Activated T-helper 9 cell treated with anti-CD3 and anti-CD28 coated beads, Interleukin-2, amount 50 U/mL, for 16 hours (primary cell): ENCODE measurements around the gene CFAP251.

Experiments used
- DNase-seq: peaks from one replicate; pipeline ENCODE4 v3.0.0-alpha.2; 2020; ENCODE audit warnings: low read depth

CFAP251 gene

DNA sequence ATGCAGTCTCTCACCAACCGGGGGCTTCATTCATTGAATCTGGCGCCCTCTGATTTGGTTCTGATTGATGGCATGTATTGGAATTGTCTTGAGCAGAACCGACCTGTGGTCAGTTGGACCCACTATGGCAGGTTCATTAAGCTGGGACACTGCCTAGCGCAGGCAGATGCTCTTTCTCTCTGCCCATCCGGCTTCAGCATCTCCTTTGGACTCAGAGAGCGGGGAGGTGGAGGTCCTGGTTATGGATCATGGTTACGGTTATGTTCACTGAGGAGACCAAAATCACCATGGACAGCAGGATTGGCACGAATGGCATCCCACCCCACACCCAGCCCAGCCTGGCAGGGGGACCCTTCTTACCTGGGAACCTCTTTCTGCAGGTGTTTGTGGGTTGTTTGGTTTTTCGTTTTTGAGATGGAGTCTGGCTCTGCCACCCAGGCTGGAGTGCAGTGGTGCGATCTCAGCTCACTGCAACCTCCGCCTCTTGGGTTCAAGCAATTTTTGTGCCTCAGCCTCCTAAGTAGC is 86.9 kb downstream of the CFAP251 start:
- DNase-seq: no peak

DNA sequence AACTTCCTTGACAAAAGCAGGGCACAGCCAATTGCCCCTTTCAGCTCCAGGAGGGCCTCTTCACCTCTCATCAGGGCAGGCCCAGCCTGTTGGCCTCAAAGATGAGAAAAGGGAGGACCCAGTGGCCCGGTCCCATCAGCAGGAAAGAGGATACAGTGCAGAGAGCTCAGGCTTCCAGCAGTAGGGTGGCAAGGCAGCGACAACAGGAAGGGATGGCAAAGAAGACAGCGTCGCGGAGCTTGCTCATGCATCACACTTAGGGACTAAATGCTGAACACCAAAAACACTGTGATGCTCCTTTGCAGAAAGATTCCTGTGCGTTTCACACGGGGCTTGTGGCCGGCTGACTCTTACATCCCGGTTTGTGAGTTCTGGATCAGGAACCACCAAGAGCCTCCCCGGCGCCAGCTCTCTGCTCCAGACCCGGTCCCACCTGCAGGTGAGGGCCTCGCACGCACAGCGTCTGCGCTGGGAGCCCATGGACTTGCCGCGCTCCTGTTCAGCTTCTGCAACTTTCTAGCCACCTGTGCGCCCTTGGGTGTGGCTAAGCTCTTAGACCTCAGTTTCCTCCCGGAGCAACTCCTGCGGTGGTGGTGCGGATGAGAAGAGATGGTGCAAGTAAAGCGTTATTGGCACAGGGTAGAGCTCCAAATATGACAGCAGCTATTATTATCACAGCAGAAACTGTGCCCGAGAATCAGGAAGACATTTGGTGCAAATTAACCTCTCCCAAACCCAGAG is 88.0 kb downstream of the CFAP251 start:
- no peak for DNase-seq

DNA sequence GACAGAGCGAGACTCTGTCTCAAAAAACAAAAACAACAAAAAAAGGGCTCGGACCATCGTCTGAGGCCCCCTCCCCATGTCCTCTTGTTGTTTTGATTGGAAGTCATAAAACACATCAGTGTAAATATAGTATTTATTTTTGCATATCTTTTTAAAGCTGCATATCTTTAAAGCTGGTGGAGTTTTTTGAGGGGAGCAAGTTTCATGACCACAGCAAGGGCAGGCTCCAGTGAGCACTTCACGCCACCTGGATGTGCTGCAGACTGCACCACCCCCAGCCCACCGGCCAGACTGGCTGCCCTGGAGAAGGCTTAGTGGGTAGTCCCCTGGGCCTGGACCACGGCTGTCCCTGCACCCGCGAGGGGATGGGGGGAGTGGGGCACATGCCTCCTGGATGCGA is 91.3 kb downstream of the CFAP251 start:
- DNase-seq: no peak

DNA sequence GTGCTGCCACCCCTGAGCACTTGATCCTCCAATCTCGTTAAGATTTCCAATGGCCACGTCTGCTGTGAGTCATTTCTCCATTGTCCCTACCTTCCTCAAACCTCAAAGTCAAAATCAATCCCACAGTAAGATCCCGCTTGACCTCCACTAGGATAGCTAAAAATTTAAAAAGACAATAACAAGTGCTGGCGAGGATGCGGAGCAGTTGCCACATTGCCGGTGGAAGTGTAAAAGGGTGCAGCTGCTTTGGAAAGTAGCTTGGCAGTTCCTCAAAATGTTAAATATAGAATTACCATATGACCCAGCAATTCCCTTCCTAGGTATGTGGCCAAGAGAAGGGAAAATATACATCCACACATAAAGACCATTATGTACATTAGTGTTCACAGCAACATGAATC is 93.8 kb downstream of the CFAP251 start:
- DNase-seq: no peak

DNA sequence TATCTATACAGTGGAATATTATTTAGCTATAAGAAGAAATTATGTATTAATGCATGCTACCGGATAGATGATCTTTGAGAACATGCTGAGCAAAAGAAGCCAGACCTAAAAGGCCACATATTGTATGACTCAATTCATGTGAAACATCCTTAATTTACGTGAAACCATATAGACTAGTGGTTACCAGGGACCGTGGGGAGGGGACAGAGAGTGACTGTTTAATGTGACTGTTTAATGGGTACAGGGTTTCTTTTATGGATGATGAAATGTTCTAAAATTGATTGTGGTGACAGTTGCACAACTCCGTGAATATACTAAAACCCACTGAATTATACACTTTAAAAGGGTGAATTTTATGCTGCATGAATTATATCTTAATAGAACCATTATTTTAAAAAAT is 94.7 kb downstream of the CFAP251 start:
- no peak for DNase-seq

DNA sequence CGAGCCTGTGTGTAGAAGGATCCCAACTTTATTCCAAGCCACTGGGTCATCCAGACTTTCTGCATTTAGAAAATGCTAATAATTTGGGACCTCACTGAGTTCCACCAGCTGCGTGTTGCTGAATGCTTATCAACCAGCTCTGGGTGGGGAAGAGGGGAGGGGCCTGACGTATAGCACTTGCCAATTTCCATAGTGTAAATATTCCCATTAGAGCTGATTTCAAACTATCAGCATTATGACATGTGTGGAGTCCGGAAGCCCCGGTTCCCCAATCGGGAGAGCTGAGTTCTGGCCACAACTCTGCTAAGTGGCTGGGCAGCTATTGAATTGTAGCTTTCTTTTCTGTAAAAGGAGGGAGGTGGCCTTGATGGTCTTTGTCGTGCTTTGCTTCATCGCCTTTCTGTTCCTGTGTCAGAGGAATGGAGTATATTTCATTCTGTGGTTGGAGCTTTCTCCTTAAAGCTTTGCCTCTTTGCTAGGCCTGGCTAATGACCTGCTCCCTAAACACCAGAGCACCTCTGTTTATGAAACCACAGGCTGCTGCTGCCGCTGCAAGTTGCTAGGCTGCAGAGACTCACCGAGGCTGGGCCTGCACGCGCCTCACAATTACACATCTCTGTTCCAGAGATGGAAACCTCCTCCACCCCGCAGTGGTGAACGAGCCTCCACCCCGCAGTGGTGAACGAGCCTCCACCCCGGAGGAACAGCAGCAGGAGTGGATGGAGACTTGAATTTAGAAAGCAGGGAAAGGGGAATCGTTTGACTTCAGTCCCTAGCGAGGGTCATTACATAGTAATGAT is 95.6 kb downstream of the CFAP251 start:
- DNase-seq: no peak

DNA sequence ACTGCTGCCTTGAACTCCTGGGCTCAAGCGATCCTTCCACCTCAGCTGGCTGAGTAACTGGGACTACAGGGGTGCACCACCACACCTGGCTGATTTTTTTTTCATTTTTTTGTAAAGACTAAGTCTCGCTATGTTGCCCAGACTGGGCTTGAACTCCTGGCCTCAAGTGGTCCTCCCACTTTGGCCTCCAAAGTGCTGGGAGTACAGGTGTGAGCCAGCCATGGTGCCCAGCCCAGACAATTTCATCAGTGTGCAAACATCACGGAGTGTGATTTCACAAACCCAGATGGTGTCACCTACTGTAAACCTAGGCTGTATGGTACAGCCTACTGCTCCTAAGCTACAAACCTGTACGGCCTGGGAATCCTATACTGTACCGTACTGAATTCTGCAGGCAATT is 96.4 kb downstream of the CFAP251 start:
- DNase-seq: no peak

DNA sequence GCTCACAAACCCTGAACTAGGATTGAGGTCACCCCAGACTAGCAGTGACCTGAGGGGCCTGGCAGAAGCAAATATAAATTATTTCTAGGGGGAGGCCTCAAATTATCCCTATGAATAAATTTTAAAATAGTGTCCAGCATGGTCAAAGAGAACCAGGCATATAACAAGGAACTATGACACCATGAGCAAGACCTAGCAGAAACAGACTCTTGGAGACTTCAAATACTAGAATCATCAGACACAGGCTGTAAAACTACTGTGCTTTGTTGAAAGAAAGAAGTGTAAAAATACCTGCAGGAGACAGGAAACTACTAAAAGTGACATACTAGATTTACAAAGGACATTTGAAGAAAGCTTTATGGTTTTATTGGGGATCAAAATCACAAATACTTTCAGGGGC is 100.1 kb downstream of the CFAP251 start:
- DNase-seq: no peak

DNA sequence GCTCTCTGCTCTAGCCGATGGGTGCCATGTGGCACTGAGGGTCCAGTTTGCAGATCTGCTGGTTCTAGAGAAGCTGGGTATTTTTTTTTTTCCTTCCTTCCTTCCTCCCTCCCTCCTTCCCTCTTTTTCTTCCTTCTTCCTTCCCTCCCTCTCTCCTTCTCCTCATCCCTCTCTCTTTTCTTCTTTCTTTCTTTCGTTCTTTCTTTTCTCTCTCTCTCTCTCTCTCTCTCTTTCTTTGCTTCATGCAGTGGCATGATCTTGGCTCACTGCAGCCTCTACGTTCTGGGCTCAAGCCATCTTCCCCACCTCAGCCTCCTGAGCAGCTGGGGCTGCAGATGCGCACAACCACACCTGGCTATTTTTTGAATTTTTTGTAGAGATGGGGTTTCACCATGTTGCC is 100.5 kb downstream of the CFAP251 start:
- no peak for DNase-seq

DNA sequence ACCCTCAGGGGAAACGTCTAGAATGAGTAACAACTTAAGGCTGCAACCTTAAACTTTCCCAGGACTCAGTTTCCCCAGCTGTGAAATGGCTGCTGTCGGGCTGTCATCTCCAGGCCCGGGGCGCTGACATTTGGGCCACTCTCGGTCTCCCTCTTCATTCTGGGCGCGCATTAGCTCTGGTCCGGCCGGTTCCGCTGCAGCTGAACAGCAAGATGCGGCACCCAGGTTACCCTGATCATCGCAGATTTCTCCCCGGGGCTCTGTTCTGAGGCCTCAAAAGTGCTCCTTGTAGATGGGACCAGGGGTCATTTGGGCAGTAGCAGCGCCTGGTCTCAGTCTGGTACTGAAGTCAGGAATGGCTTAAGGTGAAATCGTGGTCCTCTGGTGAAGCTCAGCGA is 102.4 kb downstream of the CFAP251 start:
- no peak for DNase-seq

DNA sequence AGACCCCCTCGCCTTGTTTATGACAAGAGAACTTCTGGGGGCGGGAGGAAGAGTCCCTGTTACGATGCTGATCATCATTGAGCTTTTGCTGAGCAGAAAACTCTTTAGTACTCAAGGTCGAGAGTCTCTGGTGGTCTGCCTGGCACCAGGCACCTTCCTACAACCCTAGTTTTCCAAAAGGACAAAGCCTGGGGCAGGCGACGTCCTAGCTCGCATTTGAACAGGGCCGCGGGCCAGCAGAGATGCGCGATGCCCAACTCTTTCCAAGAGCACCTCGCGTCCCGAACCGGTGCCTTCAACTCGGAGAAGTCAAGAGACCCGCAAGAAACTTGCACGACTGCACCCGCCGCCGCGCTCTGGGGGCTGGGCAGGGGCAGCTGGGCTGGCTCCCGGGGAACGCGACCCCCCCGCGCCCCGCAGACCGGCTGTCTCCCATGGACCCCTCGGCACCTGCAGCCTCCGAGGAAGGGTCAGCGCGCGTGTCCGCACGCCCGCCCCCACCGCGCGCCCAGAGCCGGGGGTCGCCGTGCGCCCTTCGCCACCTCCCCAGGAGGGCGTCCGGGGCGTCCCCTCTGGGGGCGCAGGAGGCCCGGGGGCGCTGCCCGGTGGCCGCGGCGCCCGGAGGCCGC is 102.9 kb downstream of the CFAP251 start:
- no peak for DNase-seq

DNA sequence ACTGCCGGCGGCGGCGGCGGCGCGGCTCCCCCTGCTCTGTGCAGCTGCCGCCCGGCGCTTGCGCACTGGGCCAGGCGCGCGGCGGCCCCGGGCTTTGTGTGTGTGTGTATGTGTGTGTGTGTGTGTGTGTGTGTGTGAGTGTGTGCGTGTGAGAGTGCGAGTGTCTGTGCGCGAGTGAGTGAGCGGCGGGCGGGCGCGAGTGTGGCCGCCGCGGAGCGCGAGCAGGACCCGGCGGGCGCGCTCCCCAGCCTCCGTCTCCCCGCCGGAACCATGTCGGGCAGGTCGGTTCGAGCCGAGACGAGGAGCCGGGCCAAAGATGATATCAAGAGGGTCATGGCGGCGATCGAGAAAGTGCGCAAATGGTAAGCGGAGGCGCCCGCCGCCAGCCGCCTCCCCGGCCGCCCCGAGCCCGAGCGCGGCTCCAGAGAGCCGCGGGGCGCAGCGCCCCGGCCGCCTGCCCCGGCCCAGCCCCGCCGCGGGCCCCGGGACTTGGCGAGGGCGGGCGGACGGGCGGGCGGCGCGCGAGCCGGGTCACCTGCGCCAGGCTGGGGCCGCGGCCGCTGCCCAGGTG is 103.5 kb downstream of the CFAP251 start, which contains the start of gene BCL7A:
Gene BCL7A (plus strand): TSS at position 63 of the 571 bp plus-strand sequence. CDS start 208 bp downstream, at position 271.
- peak; percentile 29 for DNase-seq

DNA sequence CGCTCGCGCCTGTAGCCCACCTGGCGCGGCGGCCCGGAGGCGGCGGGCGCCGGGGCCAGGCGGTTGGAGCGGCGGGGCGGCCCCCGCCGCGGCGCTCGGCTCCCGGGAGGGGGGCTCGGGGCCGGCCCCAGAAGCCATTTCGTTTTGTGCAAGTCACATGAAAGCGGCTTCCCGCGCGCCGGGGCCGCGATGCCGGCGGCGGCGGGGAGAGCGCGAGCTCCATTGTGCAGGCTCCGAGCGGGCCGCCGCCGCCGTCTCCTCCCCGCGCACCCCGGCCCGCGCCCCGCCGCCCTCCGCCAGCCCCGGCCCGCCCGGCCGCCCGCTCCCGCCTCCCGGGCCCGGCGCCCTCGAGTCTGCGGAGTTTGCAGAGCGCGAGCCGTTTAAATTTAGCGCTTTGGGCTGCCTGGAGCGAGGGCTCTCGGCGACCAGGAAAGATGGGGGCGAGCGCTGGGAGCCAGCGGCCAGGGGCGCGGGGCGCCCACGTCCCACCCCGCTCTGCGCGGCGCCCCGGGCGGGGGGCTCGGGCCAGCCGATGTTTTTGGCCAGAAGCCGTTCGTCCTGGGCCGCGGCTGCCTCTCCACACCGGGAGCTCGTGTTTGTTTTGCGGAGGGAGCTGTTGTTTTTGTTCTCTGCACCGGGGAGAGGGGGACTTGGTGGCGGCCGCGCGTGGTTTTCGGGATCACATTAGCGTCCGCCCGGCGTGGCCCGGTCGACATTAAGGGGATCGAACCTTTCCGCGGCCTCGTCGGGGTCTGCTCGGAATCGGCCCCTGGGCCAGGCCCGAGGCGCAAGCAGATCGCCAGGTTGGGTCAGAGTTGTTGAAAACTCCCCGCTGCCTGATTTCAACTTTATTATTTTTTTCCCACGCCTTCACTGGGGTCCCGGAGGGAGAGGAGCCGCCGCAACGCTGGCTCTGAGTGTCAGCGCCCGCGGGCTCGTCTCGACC is 104.3 kb downstream of the CFAP251 start:
- no peak for DNase-seq

DNA sequence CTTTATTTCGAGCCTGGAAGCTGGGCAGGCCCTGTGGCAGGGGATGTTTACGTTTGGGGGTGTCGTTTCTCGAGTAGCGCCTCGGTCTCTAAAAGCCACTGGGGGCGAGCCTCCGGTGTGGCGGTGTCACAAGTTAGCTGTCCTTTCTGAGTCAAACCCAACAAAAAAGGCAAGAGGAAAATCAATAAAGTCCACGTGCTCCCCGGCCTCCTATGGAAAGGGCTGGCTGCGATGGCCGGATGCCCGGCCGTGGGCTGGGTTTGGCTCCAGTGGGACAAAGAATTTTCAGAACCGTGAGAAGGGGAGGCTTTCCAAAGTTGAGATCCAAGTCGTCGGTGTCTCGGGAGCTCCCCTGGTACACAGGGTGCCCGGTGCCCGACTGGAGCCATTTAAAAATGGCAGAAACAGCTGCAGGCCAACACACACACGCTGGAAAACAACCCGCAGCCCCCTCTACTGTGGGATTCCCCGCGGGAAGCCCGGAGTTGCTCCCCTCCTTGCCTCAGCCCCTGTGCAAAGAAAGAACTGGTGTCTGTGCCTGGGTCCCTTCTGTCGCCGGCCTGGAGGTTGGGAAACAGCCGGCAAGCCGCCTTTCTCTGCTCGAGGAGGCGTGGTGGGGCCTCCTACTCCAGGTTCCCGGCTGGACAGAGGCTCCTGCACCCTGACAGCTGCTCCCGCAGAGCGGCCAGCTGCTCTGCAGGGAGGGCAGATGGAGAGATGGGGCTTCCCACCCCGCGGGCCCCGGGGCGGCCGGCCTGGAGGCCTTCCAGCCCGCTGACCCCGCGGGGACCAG is 105.1 kb downstream of the CFAP251 start:
- DNase-seq: no peak

DNA sequence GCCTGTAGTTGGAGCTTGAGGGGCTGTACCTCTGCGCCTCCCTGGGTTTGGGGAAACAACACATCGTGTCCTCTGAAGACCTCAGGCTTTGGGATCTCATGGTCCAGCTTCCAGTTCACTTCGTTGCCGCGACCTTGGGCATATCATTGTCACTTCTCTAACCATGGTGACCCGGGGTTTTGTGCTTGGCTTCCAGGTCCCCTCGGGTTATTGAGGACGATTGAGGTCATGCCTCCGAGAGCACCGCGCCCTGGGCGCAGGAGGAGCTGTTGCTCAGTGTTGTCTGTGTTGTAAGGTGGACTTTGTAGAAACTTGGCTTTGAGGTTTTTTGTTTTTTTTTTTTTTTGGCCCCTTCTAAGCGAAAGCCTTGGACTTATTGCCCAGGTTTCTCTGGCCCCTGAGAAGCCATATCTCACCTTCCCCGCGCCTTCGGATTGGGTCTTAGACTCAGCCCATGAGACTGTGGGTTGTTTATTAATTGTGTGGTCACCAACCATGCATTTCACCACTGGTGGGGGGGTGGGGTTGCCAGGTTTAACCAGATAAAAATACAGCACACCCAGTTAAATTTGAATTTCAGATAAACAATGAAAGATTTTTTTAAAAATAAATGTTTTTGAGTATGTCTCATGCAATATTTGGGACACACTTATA is 105.9 kb downstream of the CFAP251 start:
- no peak for DNase-seq

DNA sequence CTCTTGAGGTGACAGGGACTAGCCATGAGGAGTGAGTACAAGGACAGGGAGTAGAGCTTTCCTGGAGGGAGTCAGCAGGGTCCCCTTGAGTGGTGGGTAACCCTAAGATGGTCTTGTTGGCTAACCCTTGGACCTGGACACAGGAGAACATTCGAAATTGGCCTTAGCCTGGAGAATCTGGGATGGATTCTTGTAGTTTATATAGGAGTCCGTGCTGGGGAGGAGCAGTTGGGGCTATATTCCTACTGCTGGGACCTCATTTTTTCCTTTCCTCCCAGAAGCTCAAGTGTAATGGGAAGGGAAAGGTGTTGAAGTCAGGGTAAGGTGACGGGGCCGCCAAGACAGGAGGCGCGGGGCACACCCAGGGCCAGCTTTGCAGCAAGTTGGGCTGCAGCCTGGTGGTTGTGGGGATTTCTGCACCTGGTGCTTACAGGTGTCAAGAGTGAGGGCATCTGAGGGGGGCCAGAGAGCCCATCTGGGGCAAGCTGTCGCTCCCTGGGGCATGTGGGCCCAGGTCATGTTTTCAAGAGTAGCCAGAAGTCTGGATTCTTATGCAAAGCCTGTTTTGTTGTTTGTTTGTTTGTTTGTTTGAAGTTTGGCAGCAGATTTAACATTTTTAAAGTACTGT is 108.4 kb downstream of the CFAP251 start:
- DNase-seq: no peak

DNA sequence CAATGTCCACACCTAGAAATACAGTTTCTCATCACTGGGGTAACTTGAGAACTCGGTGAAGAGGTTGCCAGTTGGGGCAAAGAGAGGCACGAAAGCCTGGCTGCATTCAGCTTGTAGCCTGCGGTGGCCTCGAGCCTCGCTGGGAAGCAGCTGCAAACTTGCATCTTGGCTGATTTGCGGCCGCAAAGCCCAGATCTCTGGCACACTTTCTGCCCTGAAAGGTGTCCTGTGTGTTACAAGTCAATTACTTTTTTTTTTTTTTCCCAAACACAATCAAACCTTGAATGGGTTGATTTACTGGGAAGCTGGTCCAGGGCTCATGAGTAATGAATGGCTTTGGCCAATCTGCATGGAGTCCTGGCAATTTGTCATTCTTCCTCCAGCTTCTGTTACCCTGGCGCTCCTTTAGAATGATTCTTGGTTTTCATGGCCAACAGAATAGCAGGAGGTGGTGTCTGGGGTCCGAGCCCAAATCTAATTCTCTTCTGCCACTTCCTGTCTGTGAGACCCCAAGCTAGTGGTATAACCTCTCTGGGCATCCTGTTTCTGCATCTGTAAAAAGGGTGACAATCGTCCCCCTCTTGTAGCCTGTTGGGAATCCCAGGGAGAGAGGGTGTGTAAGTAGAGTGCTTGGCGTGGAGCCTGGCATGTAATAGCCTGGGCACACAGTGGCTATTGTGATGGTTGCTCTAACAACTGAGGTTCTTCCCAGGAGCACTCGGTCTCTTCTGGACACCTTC is 109.9 kb downstream of the CFAP251 start:
- no peak for DNase-seq

DNA sequence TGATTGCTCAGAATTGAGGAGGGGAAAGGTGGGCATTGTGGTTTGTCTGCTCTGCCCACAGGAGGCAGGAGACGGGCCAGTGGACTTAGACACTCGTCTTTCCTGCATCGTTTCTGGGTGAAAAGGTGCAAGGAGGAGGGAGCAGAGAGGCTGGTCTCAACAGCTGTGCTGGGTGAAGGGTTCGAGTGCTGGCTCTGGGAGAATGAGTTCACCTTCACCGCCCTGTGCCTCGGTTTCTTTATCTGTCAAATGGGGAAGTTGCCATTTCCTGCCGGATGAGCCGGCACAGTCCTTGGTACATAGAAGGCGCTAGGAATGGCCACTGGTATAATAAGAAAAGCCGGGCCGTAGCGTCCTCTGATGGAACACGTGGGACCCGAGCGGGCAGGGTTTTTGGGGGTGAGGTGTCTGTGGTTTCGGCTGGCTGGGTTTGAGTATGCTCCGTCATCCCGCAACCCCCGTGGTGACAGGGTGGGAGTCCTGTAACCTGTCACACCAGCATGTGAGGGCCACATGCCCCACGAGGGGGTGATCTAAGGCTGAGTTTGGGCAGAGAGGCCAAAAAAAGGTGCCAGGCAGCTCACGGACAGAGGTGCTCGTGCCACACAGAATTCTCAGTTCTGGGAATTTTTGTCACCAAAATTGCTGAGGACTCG is 110.6 kb downstream of the CFAP251 start:
- DNase-seq: no peak
